GM10847 (cell line): ENCODE data around the gene HPD.

Source experiments
- POLR2A ChIP-seq: IDR thresholded peaks from 2 replicates; pipeline ENCODE4 v1.6.1; 2011; ENCODE audit not compliant: insufficient read length; ENCODE audit errors: extremely low read depth

The HPD gene

DNA sequence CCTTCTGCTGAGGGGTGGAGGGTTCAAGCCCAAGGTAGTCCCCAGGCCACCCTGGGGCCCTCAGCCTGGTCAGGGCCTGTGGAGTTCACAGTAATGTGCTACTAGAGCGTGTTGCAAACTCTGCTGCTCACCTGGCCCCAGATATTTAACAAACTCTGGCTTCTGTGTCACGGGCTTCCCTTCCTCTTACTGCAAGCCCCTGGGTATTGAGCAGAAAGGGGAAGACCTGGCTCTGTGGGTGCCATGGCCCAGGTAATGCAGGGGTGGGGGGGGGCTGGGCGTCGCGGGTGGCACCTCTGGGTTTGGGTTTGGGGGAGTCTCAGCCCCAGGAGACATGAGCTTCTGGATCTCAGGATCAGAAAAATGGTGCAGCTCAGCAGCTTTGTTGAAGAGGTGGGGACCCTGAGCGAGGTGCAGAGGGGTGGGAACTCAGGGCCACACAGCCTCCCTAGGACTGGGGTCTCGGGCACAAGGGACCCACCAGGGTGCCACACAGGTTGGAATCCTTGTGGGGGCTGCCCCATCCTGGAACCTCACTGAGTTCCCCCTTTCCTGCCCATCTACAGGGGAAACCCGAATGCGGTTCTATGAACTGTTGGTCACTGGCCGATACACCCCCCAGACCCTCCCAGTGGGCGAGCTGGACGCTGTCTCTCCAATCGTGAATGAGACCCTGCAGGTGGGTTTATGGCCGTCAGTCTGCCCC, 50.9 kb downstream of the HPD start:
- TF ChIP-seq POLR2A: no peak

DNA sequence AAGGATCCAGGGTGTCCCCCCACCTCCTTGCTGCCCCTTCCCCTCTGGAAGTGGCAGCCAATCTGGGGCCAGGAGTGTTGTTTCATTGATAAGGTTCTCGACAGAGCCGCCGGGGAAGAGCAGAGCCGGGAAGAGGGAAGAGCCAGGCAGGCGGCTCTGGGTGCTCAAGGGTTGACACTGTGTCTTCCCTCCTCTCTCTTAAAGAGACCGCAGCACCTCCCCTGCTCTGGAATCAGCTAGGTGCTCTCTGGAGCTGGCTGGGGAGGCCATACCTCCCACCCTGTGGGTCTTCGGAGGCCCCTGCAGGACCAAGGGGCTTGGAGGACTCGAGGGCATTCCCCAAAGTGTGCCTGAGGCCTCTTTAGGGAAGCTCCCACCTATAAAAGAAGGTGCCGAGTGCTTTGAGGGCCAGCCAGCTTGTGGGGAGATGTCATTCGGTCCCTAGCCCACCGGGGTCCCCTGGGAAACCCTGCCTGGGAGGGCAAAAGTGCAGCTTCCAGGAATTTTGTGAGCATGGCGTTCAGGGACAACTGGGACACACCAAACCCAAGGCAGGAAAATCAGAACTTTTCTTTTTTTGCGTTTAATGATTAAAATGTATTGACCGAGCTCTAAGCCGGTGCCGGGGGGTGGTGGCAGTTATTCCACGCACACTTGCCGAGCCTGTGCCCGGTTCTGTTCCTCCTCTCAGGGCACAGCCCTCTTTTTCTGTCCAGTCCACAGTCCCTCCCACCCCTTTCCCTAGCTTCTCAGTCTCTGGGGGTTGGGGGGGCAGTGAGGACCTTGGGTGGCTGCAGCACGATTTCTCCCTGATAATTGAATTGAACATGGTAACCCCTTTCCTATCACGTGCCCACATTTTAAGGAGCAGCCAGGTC, 51.9 kb downstream of the HPD start:
- no peak for TF ChIP-seq POLR2A

DNA sequence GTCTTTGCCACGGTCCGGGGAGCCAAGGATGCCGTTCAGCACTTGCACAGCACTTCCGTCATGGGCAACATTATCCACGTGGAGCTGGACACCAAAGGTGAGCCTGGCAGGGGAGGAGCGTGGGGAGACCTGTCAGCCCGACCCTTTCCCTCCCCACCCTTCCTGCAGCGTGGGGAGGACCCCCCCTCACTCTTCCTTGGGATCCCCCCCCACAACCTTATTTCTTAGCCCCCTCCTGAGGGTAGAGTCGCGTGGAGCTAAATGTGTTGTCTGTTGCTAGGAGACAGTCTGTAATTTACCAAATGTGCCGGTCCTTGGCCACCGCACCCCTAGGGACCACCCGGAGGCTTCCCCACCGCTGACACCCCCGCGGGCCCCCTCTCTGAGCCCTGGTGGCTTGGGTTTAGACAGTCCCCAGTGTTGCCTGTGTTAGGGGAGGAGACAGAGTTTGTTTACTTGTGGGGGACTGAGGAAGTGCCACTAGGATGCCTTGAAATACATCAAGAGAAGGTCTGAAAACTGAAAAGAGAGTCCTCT, 52.6 kb downstream of the HPD start:
- no peak for TF ChIP-seq POLR2A

DNA sequence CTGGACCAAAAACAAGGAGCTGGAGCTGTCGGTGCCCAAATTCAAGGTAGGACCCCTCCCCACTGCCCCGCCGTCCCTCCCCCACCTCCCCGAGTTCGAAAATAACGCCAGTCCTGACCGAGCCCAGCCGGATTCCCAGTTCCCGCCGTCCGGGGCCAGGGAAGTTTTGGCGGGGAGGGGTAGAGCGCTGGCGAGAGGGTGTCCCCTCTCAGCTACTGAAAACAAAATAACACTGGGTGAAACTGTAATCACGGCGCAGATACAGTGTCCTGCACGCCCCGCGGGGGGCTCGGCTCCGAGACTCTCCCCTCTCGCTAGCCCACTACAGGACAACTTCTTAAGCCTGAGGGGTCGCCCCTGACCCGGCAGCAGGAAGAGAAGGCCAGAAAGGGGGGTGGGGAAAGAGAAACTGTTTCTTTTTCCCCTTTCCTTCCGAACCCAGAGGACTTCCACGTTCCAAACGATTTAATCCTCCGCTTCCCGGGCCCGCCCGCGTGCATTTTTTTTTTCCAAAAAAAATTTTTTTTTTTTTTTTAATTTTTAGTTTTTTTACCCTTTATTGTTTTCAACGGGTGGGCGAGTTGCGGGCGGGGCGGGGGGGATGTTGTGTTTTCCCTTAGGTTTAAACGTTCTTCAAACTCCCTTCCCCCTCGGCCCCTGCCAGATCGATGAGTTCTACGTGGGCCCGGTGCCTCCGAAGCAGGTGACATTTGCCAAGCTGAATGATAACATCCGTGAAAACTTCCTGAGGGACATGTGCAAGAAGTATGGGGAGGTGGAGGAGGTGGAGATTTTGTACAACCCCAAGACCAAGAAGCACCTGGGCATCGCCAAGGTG, 53.3 kb downstream of the HPD start:
- no peak for TF ChIP-seq POLR2A

DNA sequence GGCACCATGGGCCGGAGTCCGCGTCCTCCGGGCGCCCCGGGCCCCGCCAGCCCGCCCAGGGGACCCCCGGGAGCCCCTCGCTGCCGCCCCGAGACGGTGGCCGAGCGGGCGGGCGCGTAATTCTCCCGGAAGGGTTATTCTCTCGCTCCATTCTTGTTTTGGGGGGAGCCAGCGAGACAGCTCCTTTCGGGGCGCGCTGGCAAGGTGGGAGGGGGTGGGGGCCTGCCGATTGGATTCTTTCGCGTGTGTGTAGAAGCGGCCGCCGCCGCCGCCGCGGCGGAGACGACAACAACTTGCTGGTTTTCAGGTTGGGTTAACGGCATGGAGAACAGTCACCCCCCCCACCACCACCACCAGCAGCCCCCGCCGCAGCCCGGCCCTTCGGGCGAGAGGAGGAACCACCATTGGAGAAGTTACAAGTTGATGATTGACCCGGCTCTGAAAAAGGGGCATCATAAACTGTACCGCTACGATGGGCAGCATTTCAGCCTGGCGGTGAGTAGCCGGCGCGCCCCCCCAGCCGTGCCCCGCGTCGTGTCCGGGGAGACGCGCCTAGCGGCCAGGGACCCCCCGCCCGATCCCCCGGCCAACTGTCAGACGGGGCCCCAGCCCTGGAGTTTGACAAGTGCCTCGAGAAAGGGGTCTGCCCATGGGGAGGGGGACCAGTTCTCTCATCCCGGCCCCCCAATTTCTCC, 54.1 kb downstream of the HPD start:
- no peak for TF ChIP-seq POLR2A

DNA sequence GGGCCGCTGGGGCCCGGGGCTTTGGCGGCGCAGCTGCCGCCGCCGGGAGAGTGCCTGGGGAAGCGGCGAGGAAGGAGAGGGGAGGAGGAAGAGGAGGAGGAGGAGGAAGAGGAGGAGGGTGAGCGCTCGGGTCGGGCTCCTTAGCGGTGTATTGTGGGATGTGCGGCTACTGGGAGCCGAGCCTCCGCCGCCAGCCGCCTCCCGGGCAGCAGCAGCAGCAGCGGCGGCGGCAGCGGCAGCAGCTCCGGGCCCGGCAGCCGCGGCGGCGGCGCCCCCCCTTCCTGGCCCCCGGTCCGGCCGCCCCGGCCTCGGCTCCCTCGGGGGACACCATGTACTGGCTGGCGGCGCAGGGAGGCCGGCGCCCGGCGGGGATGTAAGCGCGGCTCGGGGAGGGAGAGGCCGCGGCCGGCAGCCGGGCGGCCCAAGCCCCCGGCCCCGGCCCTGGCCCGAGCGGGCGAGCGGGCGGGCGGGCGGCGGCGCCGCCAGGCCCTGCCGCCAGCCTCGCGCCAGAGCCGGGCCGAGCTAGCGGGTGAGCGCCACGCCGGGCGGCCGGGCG, 54.7 kb downstream of the HPD start, which contains the start of gene SETD1B:
SETD1B (plus strand) TSS at position 149 of the 556 bp plus-strand sequence. CDS start 729 bp downstream, outside the sequence.
- TF ChIP-seq POLR2A: peak; percentile 31

DNA sequence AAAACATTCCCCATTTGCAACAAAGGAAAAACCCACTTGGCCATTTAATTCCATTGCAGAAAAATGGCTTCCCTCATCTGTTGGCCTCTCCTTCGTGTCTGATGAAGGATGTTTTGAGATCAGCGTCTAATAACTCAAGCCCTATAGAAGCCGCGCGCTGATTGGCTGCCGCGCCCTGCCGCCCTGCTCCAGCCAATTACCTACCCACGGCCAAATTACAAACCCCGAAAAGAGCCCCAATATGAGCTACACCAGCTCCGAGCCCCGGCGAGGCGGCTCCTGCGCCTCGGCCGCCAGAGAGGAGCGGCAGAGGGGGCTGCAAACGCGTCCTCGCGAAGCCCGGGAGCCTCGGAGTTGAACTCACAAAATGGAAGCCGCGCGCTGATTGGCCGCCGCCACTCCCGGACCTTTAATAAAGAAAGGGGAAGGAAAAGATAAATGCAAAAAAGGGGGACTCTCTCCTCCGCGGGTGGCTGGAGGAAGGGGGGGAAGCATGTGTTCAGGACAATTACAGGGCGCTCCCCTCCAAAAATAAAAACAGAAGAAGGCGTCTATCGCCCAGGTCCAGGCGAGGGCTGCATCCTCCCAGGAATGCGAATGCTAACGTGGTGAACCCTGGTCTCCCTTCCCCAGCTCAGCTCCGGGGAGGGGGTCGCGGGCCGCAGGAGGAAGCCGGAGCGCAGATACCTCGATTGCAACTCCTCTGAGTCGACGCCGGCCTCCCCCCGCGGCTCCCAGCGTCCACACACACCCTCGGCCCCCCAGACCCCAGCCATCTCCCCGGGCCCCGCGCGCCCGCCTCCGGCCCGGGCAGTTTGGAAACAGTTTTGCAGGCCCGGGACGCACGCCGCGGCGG, 55.6 kb downstream of the HPD start:
- peak; percentile 51 for TF ChIP-seq POLR2A

DNA sequence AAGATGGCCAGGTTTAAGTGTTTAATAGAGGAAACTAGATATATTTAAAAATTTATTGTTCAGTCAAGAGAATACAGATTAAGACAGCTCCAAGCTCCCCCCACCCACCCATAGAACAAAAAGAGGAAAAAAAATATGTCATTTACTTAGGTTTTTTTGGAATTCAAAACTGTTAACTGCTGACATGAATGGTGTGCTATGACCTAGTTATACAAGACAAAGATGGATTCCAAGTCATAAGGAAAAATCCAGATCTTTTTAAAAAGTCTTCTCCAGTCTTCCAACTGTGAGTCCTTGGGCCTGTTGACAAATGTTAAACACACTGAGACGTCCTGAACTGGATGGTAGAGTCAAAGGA, 56.2 kb downstream of the HPD start:
- no peak for TF ChIP-seq POLR2A

DNA sequence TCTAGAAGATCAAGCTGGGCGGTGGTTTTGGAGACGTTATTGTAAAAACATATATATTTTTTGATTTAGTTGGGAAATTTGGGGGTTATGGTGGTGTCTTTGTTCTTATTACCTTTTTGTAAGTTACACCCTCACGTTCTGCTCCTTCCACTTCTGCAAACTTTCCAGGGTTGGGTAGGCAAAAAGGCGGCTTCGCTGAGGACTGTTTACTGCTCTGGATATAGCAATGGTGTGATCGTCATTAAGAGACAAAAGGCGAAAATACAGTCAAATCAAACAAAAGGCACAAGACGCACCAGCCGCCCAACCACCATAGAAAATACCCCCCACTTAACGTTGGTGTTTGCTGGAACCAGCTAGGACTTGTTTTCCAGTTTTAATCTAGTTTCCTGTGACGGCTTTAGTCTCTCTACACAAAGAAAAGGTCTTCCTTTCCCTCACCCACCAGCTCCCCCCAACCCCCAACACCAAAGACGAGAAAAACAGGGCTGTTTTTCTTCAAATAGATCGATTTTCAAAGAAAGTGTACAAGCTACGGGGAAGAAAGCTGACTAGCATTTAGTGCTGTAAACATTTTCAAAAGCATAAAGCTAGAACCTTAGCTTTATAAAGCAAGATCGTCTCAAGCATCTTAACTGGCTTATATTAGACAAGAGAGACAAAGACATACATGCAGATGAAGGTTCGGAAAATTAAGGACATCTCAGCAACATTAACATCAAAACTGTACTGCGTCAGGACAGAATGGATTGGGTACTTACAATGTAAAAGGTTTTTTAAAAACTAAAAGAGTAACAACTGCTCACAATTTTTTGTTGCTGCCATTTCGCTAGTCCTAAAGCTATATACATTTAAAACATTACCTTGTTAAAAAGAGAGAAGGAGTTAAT, 56.8 kb downstream of the HPD start:
- TF ChIP-seq POLR2A: no peak

DNA sequence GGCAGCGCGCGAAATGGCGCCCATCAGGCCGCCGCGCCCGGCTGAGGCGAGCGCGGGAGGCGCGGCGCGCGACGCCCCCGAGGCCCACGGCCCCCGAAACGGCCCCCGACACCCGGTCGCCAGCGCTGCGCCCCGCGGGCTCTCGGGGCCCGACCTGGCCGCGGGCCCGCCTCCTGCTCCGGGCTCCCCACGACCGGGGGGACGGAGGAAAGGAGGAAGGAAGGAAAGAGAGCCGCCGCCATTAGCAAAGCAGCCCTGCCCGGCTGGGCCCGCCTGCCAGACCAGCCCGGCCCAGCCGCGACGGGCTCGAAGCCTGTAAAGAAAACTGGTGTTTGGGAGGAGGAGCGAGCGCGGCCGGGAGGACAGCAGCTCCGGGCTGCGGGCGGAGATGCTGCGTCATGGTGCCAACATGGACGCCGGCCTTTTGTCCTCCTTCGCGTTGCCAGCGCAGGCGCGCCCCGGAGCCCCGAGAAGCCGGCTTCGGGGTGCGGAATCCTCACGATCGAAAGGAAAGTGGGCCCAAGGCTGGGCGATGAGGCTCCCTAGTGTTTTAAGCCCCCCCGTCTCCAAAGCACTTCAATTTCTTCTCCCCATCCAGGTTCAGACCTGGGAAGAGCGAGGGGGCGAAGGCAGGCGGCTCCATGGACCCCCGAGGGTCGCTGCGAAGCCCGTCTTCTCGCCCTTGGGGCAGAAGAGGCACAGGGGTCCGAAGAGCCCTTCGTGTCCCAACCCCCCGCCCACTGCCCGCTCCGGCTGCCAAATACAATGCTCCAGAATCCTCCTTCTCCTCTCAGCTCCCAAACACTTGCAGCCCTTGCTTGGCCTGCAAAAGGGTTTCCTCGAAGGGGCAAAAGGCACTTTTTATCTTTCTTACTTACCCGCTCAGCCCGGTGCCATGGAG, 57.7 kb downstream of the HPD start:
- TF ChIP-seq POLR2A: no peak

DNA sequence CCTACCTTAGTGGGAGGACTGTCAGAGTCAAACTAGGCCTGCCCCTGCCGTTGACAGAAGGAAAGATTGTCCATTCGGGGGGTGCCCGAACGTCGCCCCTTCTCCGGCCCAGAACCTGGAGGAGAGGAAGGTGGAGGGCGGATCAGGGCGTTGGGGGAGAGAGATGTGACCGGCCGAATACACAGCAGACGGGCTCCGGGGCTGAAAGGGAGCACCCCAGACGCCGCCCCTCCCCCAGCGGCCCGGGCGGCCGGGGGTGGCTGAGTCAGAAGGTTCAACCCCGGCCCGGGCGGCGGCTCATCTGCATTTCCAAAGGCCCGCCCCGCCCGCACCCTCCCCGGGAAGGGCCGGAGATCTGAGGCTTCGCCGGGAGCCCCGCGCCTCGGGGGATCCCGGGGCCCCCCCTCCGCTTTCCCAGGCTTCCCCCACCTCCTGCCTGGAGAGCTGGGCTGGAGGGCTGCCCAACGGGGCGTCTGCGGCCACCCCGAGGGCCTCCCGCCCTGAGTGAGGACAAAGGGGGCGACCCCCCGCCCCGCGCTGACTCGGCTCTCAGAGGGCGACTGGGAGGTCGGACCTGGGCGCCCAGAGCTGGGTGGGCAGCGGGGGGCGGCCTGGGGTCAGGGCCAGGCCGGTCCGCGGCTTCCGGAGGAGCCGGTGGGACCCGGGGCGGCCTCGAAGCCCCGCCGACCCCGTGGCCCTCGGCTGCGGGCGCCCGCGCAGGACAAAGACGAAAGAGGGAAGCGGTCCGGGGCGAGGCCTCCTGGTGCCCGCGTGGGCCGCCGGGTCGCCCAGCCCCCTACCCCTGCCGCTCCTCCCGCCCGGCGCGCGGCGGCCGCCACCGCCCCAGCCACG, 58.6 kb downstream of the HPD start:
- TF ChIP-seq POLR2A: no peak
